ENCODE data around the gene CNDP1.

The CNDP1 gene

GRCh38 chr18:74589021-74589420, 54.7 kb downstream of the CNDP1 start:
- Histone ChIP-seq H3F3A (ENCODE audit: insufficient read depth, low read length) (peaks cover 17% of the 10 kb centered on the region), H3K9ac (ENCODE audit: low read length) (peak overlapping the region; percentile 8; the same call in 1 of the 2 replicates), H3K4me2 (ENCODE audit: low read depth, low read length) (peak overlapping the region; percentile 72), H3K4me1 (ENCODE audit: low read length) (peaks cover 37% of the 10 kb centered on the region), H4K20me1 (ENCODE audit: insufficient read depth, low read length) (no peaks in the 10 kb centered on the region), H3K36me3 (replicated peaks; ENCODE audit: insufficient read depth, low read length) (no peaks in the 10 kb centered on the region), H2AFZ (ENCODE audit: low read length) (no peak overlapping the region), H3K27ac (ENCODE audit: low read length) (peak overlapping the region; percentile 68; the same call in 1 of the 2 replicates), H3K9me3 (replicated peaks; ENCODE audit: insufficient read depth, low read length) (no peaks in the 10 kb centered on the region), H3K79me2 (ENCODE audit: low read length) (no peaks in the 10 kb centered on the region), H3K9me2 (replicated peaks; ENCODE audit: insufficient read depth, low read length) (no peaks in the 10 kb centered on the region), H3K27me3 (replicated peaks; ENCODE audit: insufficient read depth, low read length) (no peaks in the 10 kb centered on the region), H3K4me3 (ENCODE audit: low read length) (peak overlapping the region; percentile 21; the same call in 1 of the 2 replicates)
- DNase-seq: peak; percentile 95
- TF ChIP-seq CTCF (IDR thresholded peaks at IDR 0.05; ENCODE audit: low read length) (no peak), EZH2 (optimal IDR thresholded peaks at IDR 0.05; ENCODE audit: low read depth, low read length) (no peak), EZH2phosphoT487 (IDR thresholded peaks at IDR 0.05; ENCODE audit: low read length) (no peak)

- no peak for DNase-seq
- peaks cover 37% of the 10 kb centered on the region for H3K4me1 ChIP-seq (ENCODE audit: low read length)
- peaks cover 17% of the 10 kb centered on the region for H3F3A ChIP-seq (ENCODE audit: insufficient read depth, low read length)
- H3K9ac ChIP-seq (ENCODE audit: low read length): 0 out of 2 replicates have a peak overlapping the region, but pooled peaks have one; percentile 8
- H2AFZ ChIP-seq (ENCODE audit: low read length): no peak overlapping the region
- H3K4me3 ChIP-seq (ENCODE audit: low read length): no peak overlapping the region
- peak overlapping the region; percentile 72 for H3K4me2 ChIP-seq (ENCODE audit: low read depth, low read length)
- peak overlapping the region; percentile 68; the same call in 1 of the 2 replicates for H3K27ac ChIP-seq (ENCODE audit: low read length)
- no peak for TF ChIP-seq CTCF (IDR thresholded peaks at IDR 0.05; ENCODE audit: low read length)
- no peak for TF ChIP-seq EZH2phosphoT487 (IDR thresholded peaks at IDR 0.05; ENCODE audit: low read length)
- TF ChIP-seq EZH2 (optimal IDR thresholded peaks at IDR 0.05; ENCODE audit: low read depth, low read length): no peak
- H3K36me3 ChIP-seq (replicated peaks; ENCODE audit: insufficient read depth, low read length): no peaks in the 10 kb centered on the region
- H4K20me1 ChIP-seq (ENCODE audit: insufficient read depth, low read length): no peaks in the 10 kb centered on the region
- no peaks in the 10 kb centered on the region for H3K9me3 ChIP-seq (replicated peaks; ENCODE audit: insufficient read depth, low read length)
- H3K27me3 ChIP-seq (replicated peaks; ENCODE audit: insufficient read depth, low read length): no peaks in the 10 kb centered on the region
- H3K79me2 ChIP-seq (ENCODE audit: low read length): no peaks in the 10 kb centered on the region
- H3K9me2 ChIP-seq (replicated peaks; ENCODE audit: insufficient read depth, low read length): no peaks in the 10 kb centered on the region
Observed at GRCh38 chr18:74589811-74590210, 55.5 kb downstream of the CNDP1 start.

- no peak overlapping the region for H3K27ac ChIP-seq (ENCODE audit: low read length)
- no peaks in the 10 kb centered on the region for H4K20me1 ChIP-seq (ENCODE audit: insufficient read depth, low read length)
- TF ChIP-seq EZH2phosphoT487 (IDR thresholded peaks at IDR 0.05; ENCODE audit: low read length) (no peak), CTCF (IDR thresholded peaks at IDR 0.05; ENCODE audit: low read length) (no peak), EZH2 (optimal IDR thresholded peaks at IDR 0.05; ENCODE audit: low read depth, low read length) (no peak)
- peaks cover 17% of the 10 kb centered on the region for H3F3A ChIP-seq (ENCODE audit: insufficient read depth, low read length)
- H3K27me3 ChIP-seq (replicated peaks; ENCODE audit: insufficient read depth, low read length): no peaks in the 10 kb centered on the region
- H3K9ac ChIP-seq (ENCODE audit: low read length): no peak overlapping the region
- no peak for DNase-seq
- H3K36me3 ChIP-seq (replicated peaks; ENCODE audit: insufficient read depth, low read length): no peaks in the 10 kb centered on the region
- no peak overlapping the region for H3K4me2 ChIP-seq (ENCODE audit: low read depth, low read length)
- peaks cover 43% of the 10 kb centered on the region for H3K4me1 ChIP-seq (ENCODE audit: low read length)
- no peaks in the 10 kb centered on the region for H3K9me3 ChIP-seq (replicated peaks; ENCODE audit: insufficient read depth, low read length)
- no peak overlapping the region for H3K4me3 ChIP-seq (ENCODE audit: low read length)
- H3K9me2 ChIP-seq (replicated peaks; ENCODE audit: insufficient read depth, low read length): no peaks in the 10 kb centered on the region
- 0 out of 2 replicates have a peak, but pooled peaks cover 6% of the 10 kb centered on the region for H3K79me2 ChIP-seq (ENCODE audit: low read length)
- H2AFZ ChIP-seq (ENCODE audit: low read length): no peak overlapping the region
Observed at GRCh38 chr18:74590671-74591070, 56.4 kb downstream of the CNDP1 start.
